Fibroblast of the aortic adventitia (primary cell): ENCODE data around the gene RASAL1. TPM values are rescaled to one million over a fixed set of nuclear protein-coding genes. Genes with fewer than 3 reads are reported as not detected.

Source experiments
- DNase-seq: peaks from one replicate; pipeline ENCODE4 v3.0.0-alpha.2; 2010; ENCODE audit warnings: low read depth
- H3K4me3 ChIP-seq: 2 replicates; pipeline ENCODE4 v1.5.1; 2011; ENCODE audit warnings: low read depth, mild to moderate bottlenecking, control low read depth, low read length, moderate library complexity
- total RNA-seq: library from RNA; depleted of rRNA; stranded (reverse); fragments of >200 nt; gene quantifications from 2 replicates; pipeline ENCODE4 v1.2.3, GENCODE V29; 2012; ENCODE audit warnings: low replicate concordance
- TF ChIP-seq, protein P1 (sequence below): IDR thresholded peaks from 2 replicates; pipeline ENCODE4 v1.5.1; 2011; ENCODE audit warnings: mild to moderate bottlenecking, low read length, control low read depth, inconsistent platforms; ENCODE audit not compliant: insufficient read depth

The RASAL1 gene
- total RNA-seq, 1 donor: not detected

DNA sequence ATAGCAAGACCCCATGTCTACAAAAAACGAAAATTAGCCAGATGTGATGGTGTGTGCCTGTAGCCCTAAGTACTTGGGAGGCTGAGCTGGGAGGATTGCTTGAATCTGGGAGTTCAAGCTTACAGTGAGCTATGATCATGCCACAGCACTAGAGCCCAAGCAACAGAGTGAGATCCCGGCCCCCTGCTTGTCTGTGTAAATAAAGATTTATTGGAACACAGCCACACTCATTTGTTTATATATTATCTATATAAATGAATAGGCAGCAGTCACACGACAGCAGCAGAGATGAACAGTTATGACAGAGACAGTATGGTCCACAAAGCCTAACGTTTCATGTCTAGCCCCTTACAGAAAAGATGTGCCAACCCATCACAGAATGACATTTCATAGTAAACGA is 34.9 kb upstream of the RASAL1 start:
- H3K4me3 ChIP-seq: no peak overlapping the region
- TF ChIP-seq, protein P1, sequence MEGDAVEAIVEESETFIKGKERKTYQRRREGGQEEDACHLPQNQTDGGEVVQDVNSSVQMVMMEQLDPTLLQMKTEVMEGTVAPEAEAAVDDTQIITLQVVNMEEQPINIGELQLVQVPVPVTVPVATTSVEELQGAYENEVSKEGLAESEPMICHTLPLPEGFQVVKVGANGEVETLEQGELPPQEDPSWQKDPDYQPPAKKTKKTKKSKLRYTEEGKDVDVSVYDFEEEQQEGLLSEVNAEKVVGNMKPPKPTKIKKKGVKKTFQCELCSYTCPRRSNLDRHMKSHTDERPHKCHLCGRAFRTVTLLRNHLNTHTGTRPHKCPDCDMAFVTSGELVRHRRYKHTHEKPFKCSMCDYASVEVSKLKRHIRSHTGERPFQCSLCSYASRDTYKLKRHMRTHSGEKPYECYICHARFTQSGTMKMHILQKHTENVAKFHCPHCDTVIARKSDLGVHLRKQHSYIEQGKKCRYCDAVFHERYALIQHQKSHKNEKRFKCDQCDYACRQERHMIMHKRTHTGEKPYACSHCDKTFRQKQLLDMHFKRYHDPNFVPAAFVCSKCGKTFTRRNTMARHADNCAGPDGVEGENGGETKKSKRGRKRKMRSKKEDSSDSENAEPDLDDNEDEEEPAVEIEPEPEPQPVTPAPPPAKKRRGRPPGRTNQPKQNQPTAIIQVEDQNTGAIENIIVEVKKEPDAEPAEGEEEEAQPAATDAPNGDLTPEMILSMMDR: no peak
- DNase-seq: no peak

DNA sequence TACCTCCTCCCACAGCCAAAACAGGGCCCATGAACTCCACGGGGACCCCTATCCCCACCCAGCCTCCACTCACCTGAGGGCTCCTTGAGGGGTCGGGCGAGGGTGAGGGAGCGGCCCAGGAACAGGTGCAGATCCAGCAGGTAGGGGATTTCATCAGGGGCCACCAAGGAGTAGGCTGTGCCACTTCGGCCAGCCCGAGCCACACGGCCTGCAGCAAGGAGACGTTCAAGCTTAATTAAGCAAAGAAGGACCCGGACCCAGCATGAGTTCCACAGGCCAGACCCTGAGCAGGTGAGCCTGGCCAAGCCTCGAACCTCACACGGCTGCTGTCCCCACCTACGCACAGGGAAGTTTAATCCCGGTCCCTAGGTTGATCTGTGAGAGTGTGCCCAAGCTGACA is 34.1 kb upstream of the RASAL1 start:
- TF ChIP-seq, protein P1: no peak

DNA sequence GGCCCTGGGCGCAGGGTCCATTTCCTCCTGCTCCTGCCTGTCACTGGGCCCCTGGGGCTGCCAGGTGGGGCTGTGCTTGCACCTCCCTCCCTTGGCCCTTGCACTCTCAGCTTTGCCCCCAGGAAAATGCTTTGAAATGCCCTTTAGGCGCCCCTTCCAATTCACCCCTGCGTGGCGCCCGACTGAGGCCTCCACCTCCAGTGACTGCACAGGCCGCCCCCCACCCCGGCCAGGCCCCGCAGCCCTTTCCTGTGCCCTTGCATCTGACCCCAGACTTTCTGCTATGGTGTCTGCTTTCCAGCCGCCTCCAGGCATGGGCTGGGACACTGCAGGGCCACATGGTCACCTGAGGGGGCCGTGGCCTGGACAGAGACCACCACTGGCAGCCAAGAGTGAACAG is 32.3 kb upstream of the RASAL1 start:
- DNase-seq: no peak
- TF ChIP-seq, protein P1: no peak
- H3K4me3 ChIP-seq: no peak overlapping the region

More for the DNA sequence above, 34.1 kb upstream of the RASAL1 start:
- no peak overlapping the region for H3K4me3 ChIP-seq
- DNase-seq: no peak

DNA sequence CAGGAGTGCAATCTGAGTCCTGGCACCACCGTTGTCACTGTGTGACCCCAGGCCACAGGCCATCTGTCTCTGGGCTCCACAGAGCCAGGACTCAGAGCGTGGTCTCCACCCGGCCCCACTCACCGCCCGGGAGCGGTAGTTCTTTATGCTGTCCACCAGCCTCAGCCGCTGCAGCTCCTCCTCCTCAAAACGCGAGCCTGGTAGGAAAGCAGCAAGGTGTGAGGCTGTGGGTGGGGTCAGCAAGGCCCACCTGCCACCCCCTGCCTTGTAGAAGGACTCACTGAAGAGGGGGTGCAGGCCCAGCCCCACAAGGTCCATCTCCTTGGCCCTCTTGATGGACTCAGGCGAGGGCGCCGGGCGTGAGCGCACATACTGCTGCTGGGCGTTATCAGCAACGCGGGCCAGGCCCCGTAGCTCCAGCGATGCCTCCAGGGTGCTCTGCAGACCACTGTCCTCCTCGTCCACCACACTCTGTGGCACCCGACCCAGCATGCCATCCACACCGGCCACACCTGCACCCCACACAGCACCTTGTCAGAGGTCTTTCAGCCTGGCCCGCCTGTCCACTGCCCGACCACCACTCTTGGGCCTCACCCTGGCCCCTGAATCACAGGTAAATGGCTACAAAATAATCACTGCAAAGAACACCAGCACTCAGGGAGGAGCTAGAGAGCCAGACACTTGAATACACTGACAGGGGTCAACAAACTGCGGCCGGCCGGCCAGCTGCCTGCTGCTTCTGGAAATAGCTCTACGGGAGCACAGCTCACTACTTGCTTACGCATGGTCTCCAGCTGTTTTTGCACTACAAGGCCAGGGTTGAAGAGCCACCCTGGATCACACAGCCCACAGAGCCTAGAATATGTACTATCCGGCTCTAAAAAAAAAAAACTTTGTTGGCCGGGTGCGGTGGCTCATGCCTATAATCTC is 30.2 kb upstream of the RASAL1 start:
- no peak overlapping the region for H3K4me3 ChIP-seq
- TF ChIP-seq, protein P1: no peak
- no peak for DNase-seq

- TF ChIP-seq, protein P1: no peak
- no peak overlapping the region for H3K4me3 ChIP-seq
- no peak for DNase-seq
Measured at GRCh38 chr12:113164014-113164413, 28.5 kb upstream of the RASAL1 start.

DNA sequence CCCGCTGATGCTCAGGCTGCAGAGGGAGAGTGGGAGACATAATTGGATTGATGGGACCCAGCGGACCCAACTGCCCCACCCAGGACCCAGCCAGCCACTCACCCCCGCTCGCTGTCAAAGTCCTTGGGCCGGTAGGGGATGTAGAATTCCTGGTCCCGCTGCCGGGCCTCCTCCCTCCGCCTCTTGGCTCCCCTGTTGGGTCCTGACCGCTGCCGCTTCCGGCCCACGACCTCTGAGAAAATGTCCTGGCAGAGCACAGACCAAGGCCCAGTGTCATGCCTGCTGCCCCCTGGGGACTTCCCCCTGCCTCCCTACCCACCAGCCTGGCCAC is 27.4 kb upstream of the RASAL1 start:
- no peak for DNase-seq
- TF ChIP-seq, protein P1: no peak
- no peak overlapping the region for H3K4me3 ChIP-seq
